Measurements from ENCODE around the gene GRID1.

The GRID1 gene

DNA sequence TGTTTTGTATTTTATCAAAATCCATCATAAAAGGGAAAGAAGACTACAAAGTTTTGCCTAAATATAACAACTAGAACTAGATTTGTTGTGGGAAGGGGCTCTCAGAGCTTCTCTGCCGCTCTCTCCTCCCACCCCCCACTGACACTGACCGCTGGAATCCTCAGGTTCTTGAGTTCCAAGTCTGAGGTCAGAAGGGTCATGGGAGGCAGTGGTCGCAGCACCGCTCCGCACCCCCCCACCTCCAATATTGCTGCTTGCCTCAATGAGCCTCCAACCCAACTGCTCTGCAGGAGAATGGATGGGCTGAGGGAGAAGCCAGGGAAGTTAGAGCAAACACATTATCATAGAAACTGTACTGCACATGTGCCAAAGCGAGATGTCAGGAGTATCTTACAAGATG lies 359.4 kb downstream of the GRID1 start:
- H2BK5ac ChIP-seq (ENCODE audit: low read depth, low read length, poor library complexity, severe bottlenecking): no peak overlapping the region
- H3K18ac ChIP-seq (ENCODE audit: low read depth in 1 of 2, low read length in 2 of 2): no peak overlapping the region
- H3K9ac ChIP-seq (ENCODE audit: low read length): no peak overlapping the region
- no peak overlapping the region for H2BK120ac ChIP-seq (ENCODE audit: low read depth, low read length)
- H3K4ac ChIP-seq (ENCODE audit: low read depth in 1 of 2, low read length in 2 of 2): no peak overlapping the region
- no peak overlapping the region for H4K91ac ChIP-seq (ENCODE audit: low read length)
- no peak overlapping the region for H2BK15ac ChIP-seq (ENCODE audit: low read depth, poor library complexity, severe bottlenecking)
- no peaks in the 10 kb centered on the region for H3K4me1 ChIP-seq (ENCODE audit: control insufficient read depth, insufficient read depth, low read depth, low read length)
- no peak overlapping the region for H2AK5ac ChIP-seq (ENCODE audit: low read length, severe bottlenecking)
- WGBS: 91% methylated on average over 5 of the region's 6 CpGs
- no peak overlapping the region for H3K4me2 ChIP-seq (ENCODE audit: low read length, poor library complexity, severe bottlenecking)
- no peak overlapping the region for H2AFZ ChIP-seq (ENCODE audit: low read depth, low read length)
- DNase-seq: no peak
- no peak overlapping the region for H3K14ac ChIP-seq (ENCODE audit: low read length in 2 of 2)
- H3K27me3 ChIP-seq (ENCODE audit: control insufficient read depth in 1 of 2, insufficient read depth in 1 of 2, low read length in 2 of 2): no peaks in the 10 kb centered on the region
- H3K36me3 ChIP-seq (ENCODE audit: control insufficient read depth in 1 of 2, insufficient read depth in 2 of 2, low read depth in 1 of 2, low read length in 2 of 2): no peaks in the 10 kb centered on the region
- H2BK12ac ChIP-seq (ENCODE audit: low read length in 2 of 2): no peak overlapping the region
- H3K79me1 ChIP-seq (replicated peaks; ENCODE audit: low read length, poor library complexity, severe bottlenecking): no peaks in the 10 kb centered on the region
- H3K9me3 ChIP-seq (ENCODE audit: control insufficient read depth, low read length): no peaks in the 10 kb centered on the region
- no peak overlapping the region for H4K8ac ChIP-seq (ENCODE audit: low read length)
- no peak overlapping the region for H3K4me3 ChIP-seq (ENCODE audit: insufficient read depth in 1 of 2, low read depth in 1 of 2, low read length in 2 of 2)
- H3K23ac ChIP-seq (ENCODE audit: low read length in 2 of 2): no peak overlapping the region
- H3K27ac ChIP-seq (ENCODE audit: low read length, poor library complexity, severe bottlenecking): no peak overlapping the region

DNA sequence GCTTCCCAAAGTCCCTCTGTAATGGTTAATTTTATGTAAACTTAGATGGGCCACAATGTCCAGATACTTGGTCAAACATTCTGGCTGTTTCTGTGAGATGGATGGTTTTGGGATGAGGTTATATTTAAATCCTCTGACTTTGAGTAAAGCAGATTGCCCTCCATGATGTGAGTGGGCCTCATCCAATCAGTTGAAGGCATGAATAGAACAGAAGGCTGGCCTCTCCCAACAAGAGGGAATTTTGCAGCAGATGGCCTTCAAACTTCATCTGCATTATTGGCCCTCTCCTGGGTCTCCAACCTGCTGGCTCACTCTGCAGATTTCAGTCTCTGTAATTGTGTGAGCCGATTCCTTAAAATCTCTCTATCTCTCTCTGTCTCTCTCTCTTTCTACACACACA lies 362.3 kb downstream of the GRID1 start:
- Histone ChIP-seq H2BK12ac (ENCODE audit: low read length in 2 of 2) (no peak overlapping the region), H3K4me3 (ENCODE audit: insufficient read depth in 1 of 2, low read depth in 1 of 2, low read length in 2 of 2) (no peak overlapping the region), H3K14ac (ENCODE audit: low read length in 2 of 2) (no peak overlapping the region), H4K91ac (ENCODE audit: low read length) (no peak overlapping the region), H2BK120ac (ENCODE audit: low read depth, low read length) (no peak overlapping the region), H3K79me1 (replicated peaks; ENCODE audit: low read length, poor library complexity, severe bottlenecking) (no peaks in the 10 kb centered on the region), H3K18ac (ENCODE audit: low read depth in 1 of 2, low read length in 2 of 2) (no peak overlapping the region), H3K9ac (ENCODE audit: low read length) (no peak overlapping the region), H4K8ac (ENCODE audit: low read length) (no peak overlapping the region), H2AFZ (ENCODE audit: low read depth, low read length) (no peak overlapping the region), H3K23ac (ENCODE audit: low read length in 2 of 2) (no peak overlapping the region), H3K9me3 (ENCODE audit: control insufficient read depth, low read length) (no peaks in the 10 kb centered on the region), H3K4me2 (ENCODE audit: low read length, poor library complexity, severe bottlenecking) (no peak overlapping the region), H2AK5ac (ENCODE audit: low read length, severe bottlenecking) (no peak overlapping the region), H2BK15ac (ENCODE audit: low read depth, poor library complexity, severe bottlenecking) (no peak overlapping the region), H3K27ac (ENCODE audit: low read length, poor library complexity, severe bottlenecking) (no peak overlapping the region), H3K36me3 (ENCODE audit: control insufficient read depth in 1 of 2, insufficient read depth in 2 of 2, low read depth in 1 of 2, low read length in 2 of 2) (no peaks in the 10 kb centered on the region), H3K4ac (ENCODE audit: low read depth in 1 of 2, low read length in 2 of 2) (no peak overlapping the region), H3K27me3 (ENCODE audit: control insufficient read depth in 1 of 2, insufficient read depth in 1 of 2, low read length in 2 of 2) (no peaks in the 10 kb centered on the region), H3K4me1 (ENCODE audit: control insufficient read depth, insufficient read depth, low read depth, low read length) (no peaks in the 10 kb centered on the region), H2BK5ac (ENCODE audit: low read depth, low read length, poor library complexity, severe bottlenecking) (no peak overlapping the region)
- no peak for DNase-seq
- WGBS: 81% methylated on average over 1 of the region's 1 CpG

DNA sequence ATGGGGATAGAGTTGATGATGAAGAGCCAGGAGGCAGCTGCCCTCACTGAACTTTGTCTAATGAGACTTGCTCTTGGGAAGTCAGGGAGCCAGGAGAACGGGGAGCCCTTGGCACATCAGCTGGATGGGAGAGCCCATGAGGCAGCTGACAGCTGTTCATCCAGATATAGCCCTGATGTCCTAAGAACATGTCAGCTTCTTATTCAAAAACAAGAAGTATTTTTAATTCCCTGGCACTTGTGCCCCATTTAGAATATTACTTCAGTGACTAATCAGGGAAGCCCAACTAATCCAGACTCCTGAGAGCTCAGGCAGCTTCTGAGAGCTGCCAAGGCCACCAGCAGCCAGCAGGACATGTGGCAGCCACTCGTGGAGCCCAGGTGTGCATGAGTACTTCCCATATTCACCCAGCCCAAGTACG lies 363.4 kb downstream of the GRID1 start:
- WGBS: 59% methylated on average over 3 of the region's 3 CpGs
- no peak overlapping the region for H3K4me2 ChIP-seq (ENCODE audit: low read length, poor library complexity, severe bottlenecking)
- DNase-seq: no peak
- H3K9ac ChIP-seq (ENCODE audit: low read length): no peak overlapping the region
- H3K4me3 ChIP-seq (ENCODE audit: insufficient read depth in 1 of 2, low read depth in 1 of 2, low read length in 2 of 2): no peak overlapping the region
- no peak overlapping the region for H3K4ac ChIP-seq (ENCODE audit: low read depth in 1 of 2, low read length in 2 of 2)
- H3K27me3 ChIP-seq (ENCODE audit: control insufficient read depth in 1 of 2, insufficient read depth in 1 of 2, low read length in 2 of 2): no peaks in the 10 kb centered on the region
- no peak overlapping the region for H2BK120ac ChIP-seq (ENCODE audit: low read depth, low read length)
- no peaks in the 10 kb centered on the region for H3K79me1 ChIP-seq (replicated peaks; ENCODE audit: low read length, poor library complexity, severe bottlenecking)
- no peaks in the 10 kb centered on the region for H3K9me3 ChIP-seq (ENCODE audit: control insufficient read depth, low read length)
- H2BK15ac ChIP-seq (ENCODE audit: low read depth, poor library complexity, severe bottlenecking): no peak overlapping the region
- H4K8ac ChIP-seq (ENCODE audit: low read length): no peak overlapping the region
- H2AK5ac ChIP-seq (ENCODE audit: low read length, severe bottlenecking): no peak overlapping the region
- no peak overlapping the region for H3K18ac ChIP-seq (ENCODE audit: low read depth in 1 of 2, low read length in 2 of 2)
- no peak overlapping the region for H2BK5ac ChIP-seq (ENCODE audit: low read depth, low read length, poor library complexity, severe bottlenecking)
- no peak overlapping the region for H3K27ac ChIP-seq (ENCODE audit: low read length, poor library complexity, severe bottlenecking)
- H3K36me3 ChIP-seq (ENCODE audit: control insufficient read depth in 1 of 2, insufficient read depth in 2 of 2, low read depth in 1 of 2, low read length in 2 of 2): no peaks in the 10 kb centered on the region
- no peak overlapping the region for H2AFZ ChIP-seq (ENCODE audit: low read depth, low read length)
- no peak overlapping the region for H2BK12ac ChIP-seq (ENCODE audit: low read length in 2 of 2)
- no peak overlapping the region for H3K14ac ChIP-seq (ENCODE audit: low read length in 2 of 2)
- H4K91ac ChIP-seq (ENCODE audit: low read length): no peak overlapping the region
- no peak overlapping the region for H3K23ac ChIP-seq (ENCODE audit: low read length in 2 of 2)
- H3K4me1 ChIP-seq (ENCODE audit: control insufficient read depth, insufficient read depth, low read depth, low read length): no peaks in the 10 kb centered on the region

DNA sequence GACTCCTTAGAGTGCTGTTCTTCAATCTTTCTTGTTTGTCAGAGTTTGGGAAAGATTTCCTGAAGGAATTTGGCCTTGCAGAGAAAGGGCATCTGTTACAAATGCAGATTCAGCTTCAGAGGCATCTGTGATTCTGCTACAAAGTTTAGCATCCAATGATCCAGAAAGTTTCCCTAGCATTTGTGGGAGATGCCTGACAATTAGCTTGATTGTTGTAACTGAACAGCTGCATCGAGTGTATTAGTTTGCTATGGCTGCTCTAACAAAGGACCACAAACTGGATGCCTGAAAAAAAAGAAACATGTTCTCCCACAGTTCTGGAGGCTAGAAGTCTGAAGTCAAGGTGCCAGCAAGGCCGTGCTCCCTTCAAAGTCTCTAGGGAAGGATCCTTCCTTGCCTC lies 365.1 kb downstream of the GRID1 start:
- H3K4me1 ChIP-seq (ENCODE audit: control insufficient read depth, insufficient read depth, low read depth, low read length): no peaks in the 10 kb centered on the region
- no peak overlapping the region for H3K9ac ChIP-seq (ENCODE audit: low read length)
- no peak overlapping the region for H4K91ac ChIP-seq (ENCODE audit: low read length)
- no peak overlapping the region for H2BK15ac ChIP-seq (ENCODE audit: low read depth, poor library complexity, severe bottlenecking)
- H3K4me3 ChIP-seq (ENCODE audit: insufficient read depth in 1 of 2, low read depth in 1 of 2, low read length in 2 of 2): no peak overlapping the region
- H3K4me2 ChIP-seq (ENCODE audit: low read length, poor library complexity, severe bottlenecking): no peak overlapping the region
- H4K8ac ChIP-seq (ENCODE audit: low read length): no peak overlapping the region
- no peak overlapping the region for H2BK120ac ChIP-seq (ENCODE audit: low read depth, low read length)
- H3K27ac ChIP-seq (ENCODE audit: low read length, poor library complexity, severe bottlenecking): no peak overlapping the region
- DNase-seq: no peak
- no peak overlapping the region for H3K23ac ChIP-seq (ENCODE audit: low read length in 2 of 2)
- H3K9me3 ChIP-seq (ENCODE audit: control insufficient read depth, low read length): no peaks in the 10 kb centered on the region
- WGBS: 53% methylated on average over 2 of the region's 2 CpGs
- H3K4ac ChIP-seq (ENCODE audit: low read depth in 1 of 2, low read length in 2 of 2): no peak overlapping the region
- no peak overlapping the region for H2BK12ac ChIP-seq (ENCODE audit: low read length in 2 of 2)
- H2BK5ac ChIP-seq (ENCODE audit: low read depth, low read length, poor library complexity, severe bottlenecking): no peak overlapping the region
- H2AFZ ChIP-seq (ENCODE audit: low read depth, low read length): no peak overlapping the region
- no peak overlapping the region for H3K18ac ChIP-seq (ENCODE audit: low read depth in 1 of 2, low read length in 2 of 2)
- H2AK5ac ChIP-seq (ENCODE audit: low read length, severe bottlenecking): no peak overlapping the region
- no peak overlapping the region for H3K14ac ChIP-seq (ENCODE audit: low read length in 2 of 2)
- no peaks in the 10 kb centered on the region for H3K79me1 ChIP-seq (replicated peaks; ENCODE audit: low read length, poor library complexity, severe bottlenecking)
- H3K27me3 ChIP-seq (ENCODE audit: control insufficient read depth in 1 of 2, insufficient read depth in 1 of 2, low read length in 2 of 2): no peaks in the 10 kb centered on the region
- no peaks in the 10 kb centered on the region for H3K36me3 ChIP-seq (ENCODE audit: control insufficient read depth in 1 of 2, insufficient read depth in 2 of 2, low read depth in 1 of 2, low read length in 2 of 2)

All from mesenchymal stem cell (in vitro differentiated cells and primary cell).